SK-N-SH (cell line): ENCODE data around the gene EXOSC2.

Experiments used
- EP300 ChIP-seq, 2 experiments: IDR thresholded peaks; 2 replicates each; pipeline versions ENCODE4 v1.4.0 to v1.6.1; 2012; ENCODE audit warnings: borderline replicate concordance in 1 of 2, low read depth in 1 of 2, low read length in 1 of 2
- EZH2phosphoT487 ChIP-seq: fragments of 200-600 bp; sonication (generic); IDR thresholded peaks from 2 replicates; pipeline ENCODE4 v1.6.1; 2017; ENCODE audit warnings: low read depth, mixed run types, mild to moderate bottlenecking, antibody characterized with exemption, moderate library complexity, borderline replicate concordance
- MXI1 ChIP-seq: IDR thresholded peaks from 2 replicates; pipeline ENCODE4 v1.6.1; 2012; ENCODE audit warnings: mild to moderate bottlenecking, low read depth, low read length, improper control_type of control experiment
- NFIC ChIP-seq: IDR thresholded peaks from 2 replicates; pipeline ENCODE4 v1.4.0; 2012; ENCODE audit warnings: borderline replicate concordance
- POLR2AphosphoS5 ChIP-seq: IDR thresholded peaks from 2 replicates; pipeline ENCODE4 v1.6.1; 2012; ENCODE audit warnings: low read depth, low read length
- RAD21 ChIP-seq: IDR thresholded peaks from 2 replicates; pipeline ENCODE4 v1.6.1; 2012; ENCODE audit warnings: mild to moderate bottlenecking, low read length
- SMC3 ChIP-seq: IDR thresholded peaks from 2 replicates; pipeline ENCODE4 v1.6.1; 2012; ENCODE audit warnings: low read depth, low read length, improper control_type of control experiment
- TAF1 ChIP-seq: IDR thresholded peaks from 2 replicates; pipeline ENCODE4 v1.6.1; 2012; ENCODE audit warnings: low read depth, mild to moderate bottlenecking, low read length, moderate library complexity, borderline replicate concordance
- TEAD4 ChIP-seq: IDR thresholded peaks from 2 replicates; pipeline ENCODE4 v1.4.0; 2012; ENCODE audit warnings: mild to moderate bottlenecking, borderline replicate concordance; ENCODE audit not compliant: insufficient read depth
- TF ChIP-seq, protein P1 (sequence below): fragments of 200-600 bp; sonication (generic); IDR thresholded peaks from 2 replicates; pipeline ENCODE4 v1.6.1; 2017; ENCODE audit warnings: antibody characterized with exemption, mild to moderate bottlenecking, moderate library complexity

DNA sequence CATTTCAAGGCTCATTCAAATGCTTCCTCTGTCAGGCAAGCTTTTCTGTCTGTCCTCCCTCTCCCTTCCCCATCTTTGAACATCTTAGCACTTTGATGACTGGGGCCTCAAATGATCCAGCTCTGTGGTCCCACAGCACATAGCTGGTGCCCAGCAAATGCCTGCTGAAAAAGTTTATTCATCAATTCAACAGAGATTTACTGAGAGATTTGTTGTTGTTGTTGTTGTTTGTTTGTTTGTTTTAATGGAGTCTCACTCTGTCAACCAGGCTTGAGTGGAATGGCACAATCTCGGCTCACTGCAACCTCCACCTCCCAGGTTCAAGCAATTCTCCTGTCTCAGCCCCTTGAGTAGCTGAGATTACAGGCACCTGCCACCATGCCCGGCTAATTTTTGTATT is 6.0 kb upstream of the EXOSC2 start:
- TF ChIP-seq, protein P1, sequence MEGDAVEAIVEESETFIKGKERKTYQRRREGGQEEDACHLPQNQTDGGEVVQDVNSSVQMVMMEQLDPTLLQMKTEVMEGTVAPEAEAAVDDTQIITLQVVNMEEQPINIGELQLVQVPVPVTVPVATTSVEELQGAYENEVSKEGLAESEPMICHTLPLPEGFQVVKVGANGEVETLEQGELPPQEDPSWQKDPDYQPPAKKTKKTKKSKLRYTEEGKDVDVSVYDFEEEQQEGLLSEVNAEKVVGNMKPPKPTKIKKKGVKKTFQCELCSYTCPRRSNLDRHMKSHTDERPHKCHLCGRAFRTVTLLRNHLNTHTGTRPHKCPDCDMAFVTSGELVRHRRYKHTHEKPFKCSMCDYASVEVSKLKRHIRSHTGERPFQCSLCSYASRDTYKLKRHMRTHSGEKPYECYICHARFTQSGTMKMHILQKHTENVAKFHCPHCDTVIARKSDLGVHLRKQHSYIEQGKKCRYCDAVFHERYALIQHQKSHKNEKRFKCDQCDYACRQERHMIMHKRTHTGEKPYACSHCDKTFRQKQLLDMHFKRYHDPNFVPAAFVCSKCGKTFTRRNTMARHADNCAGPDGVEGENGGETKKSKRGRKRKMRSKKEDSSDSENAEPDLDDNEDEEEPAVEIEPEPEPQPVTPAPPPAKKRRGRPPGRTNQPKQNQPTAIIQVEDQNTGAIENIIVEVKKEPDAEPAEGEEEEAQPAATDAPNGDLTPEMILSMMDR: no peak
- TF ChIP-seq POLR2AphosphoS5 (no peak), SMC3 (no peak), EP300 (IDR thresholded peaks at IDR 0.05; ENCODE audit: borderline replicate concordance in 1 of 2, low read depth in 1 of 2, low read length in 1 of 2) (no peak), RAD21 (no peak), MXI1 (no peak), TEAD4 (no peak), EZH2phosphoT487 (no peak), TAF1 (no peak), NFIC (no peak)
